Measurements from ENCODE around the gene ETS1.

GRCh38 chr11:128470081-128470480 is 117.3 kb downstream of the ETS1 start:
- TF ChIP-seq, protein P1, sequence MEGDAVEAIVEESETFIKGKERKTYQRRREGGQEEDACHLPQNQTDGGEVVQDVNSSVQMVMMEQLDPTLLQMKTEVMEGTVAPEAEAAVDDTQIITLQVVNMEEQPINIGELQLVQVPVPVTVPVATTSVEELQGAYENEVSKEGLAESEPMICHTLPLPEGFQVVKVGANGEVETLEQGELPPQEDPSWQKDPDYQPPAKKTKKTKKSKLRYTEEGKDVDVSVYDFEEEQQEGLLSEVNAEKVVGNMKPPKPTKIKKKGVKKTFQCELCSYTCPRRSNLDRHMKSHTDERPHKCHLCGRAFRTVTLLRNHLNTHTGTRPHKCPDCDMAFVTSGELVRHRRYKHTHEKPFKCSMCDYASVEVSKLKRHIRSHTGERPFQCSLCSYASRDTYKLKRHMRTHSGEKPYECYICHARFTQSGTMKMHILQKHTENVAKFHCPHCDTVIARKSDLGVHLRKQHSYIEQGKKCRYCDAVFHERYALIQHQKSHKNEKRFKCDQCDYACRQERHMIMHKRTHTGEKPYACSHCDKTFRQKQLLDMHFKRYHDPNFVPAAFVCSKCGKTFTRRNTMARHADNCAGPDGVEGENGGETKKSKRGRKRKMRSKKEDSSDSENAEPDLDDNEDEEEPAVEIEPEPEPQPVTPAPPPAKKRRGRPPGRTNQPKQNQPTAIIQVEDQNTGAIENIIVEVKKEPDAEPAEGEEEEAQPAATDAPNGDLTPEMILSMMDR (IDR thresholded peaks at IDR 0.05), result no peak
- TF ChIP-seq POLR2A (IDR thresholded peaks at IDR 0.05), result no peak
